ENCODE measurements around the gene ALDH18A1. TPM values are rescaled to one million over a fixed set of nuclear protein-coding genes. Genes with fewer than 3 reads are reported as not detected.

Gene ALDH18A1
- total RNA-seq, 1 experiment from 2014 or later = 114 TPM

- peaks cover 8% of the 10 kb centered on the region for H3K23me2 ChIP-seq (ENCODE audit: insufficient read length, low read depth, low read length, poor library complexity, severe bottlenecking)
- Mint-ChIP-seq H3K4me3 (no peak overlapping the region), H3K27ac (no peak overlapping the region; a peak in 2 of 7 replicates)
Measured at GRCh38 chr10:95653895-95654294, 2.6 kb downstream of the ALDH18A1 start.

More at GRCh38 chr10:95653895-95654294, 2.6 kb downstream of the ALDH18A1 start:
- Histone ChIP-seq H3K14ac (ENCODE audit: insufficient read depth, low read length) (no peak overlapping the region), H2BK15ac (ENCODE audit: low read depth, low read length) (no peak overlapping the region), H3T11ph (ENCODE audit: low read length) (no peak overlapping the region), H4K5ac (ENCODE audit: insufficient read length, low read depth, low read length) (no peak overlapping the region), H2AK5ac (ENCODE audit: insufficient read length, low read length) (no peak overlapping the region), H3K79me1 (ENCODE audit: insufficient read depth, low read depth, low read length, poor library complexity, severe bottlenecking) (no peaks in the 10 kb centered on the region), H4K91ac (ENCODE audit: insufficient read length, low read depth, low read length) (no peak overlapping the region), H3K56ac (ENCODE audit: insufficient read length, low read depth, low read length) (no peak overlapping the region), H2BK120ac (ENCODE audit: low read depth, low read length, poor library complexity, severe bottlenecking) (no peak overlapping the region), H2BK5ac (ENCODE audit: insufficient read length, low read length) (no peak overlapping the region), H3K9ac (ENCODE audit: extremely low read depth, insufficient read length, low read length) (no peak overlapping the region), H3K27ac (ENCODE audit: insufficient read length, low read depth, low read length) (no peak overlapping the region), H4K20me1 (ENCODE audit: control insufficient read depth, insufficient read depth, insufficient read length) (no peaks in the 10 kb centered on the region), H3K18ac (ENCODE audit: insufficient read length, low read depth, low read length) (no peak overlapping the region), H3K79me2 (ENCODE audit: insufficient read depth, low read length) (peaks cover 3% of the 10 kb centered on the region; the same call in 1 of the 2 replicates), H3K4ac (ENCODE audit: low read depth, low read length) (no peak overlapping the region), H2BK12ac (ENCODE audit: insufficient read length, low read depth, low read length) (no peak overlapping the region), H2BK20ac (ENCODE audit: low read depth, low read length, poor library complexity, severe bottlenecking) (no peak overlapping the region), H3K27me3 (ENCODE audit: insufficient read depth, low read length) (no peaks in the 10 kb centered on the region), H3K9me3 (ENCODE audit: control insufficient read depth, low read depth, low read length) (no peaks in the 10 kb centered on the region), H3K4me2 (ENCODE audit: insufficient read depth, insufficient read length, low read length) (no peak overlapping the region), H3K4me1 (ENCODE audit: insufficient read depth, low read length) (peaks cover 2% of the 10 kb centered on the region; the same call in 1 of the 2 replicates), H4K8ac (replicated peaks; ENCODE audit: insufficient read length, low read depth, low read length) (no peak overlapping the region), H3K23ac (ENCODE audit: insufficient read length, low read depth, low read length) (no peak overlapping the region), H2AFZ (ENCODE audit: low read length) (no peak overlapping the region)
- Mint-ChIP-seq H3K36me3 (ENCODE audit: insufficient read depth in 1 of 3, low read depth in 3 of 3) (peaks cover 37 to 43% (median 41%) of the 10 kb centered on the region in 3 experiments), H3K4me1 (peaks cover 23 to 25% of the 10 kb centered on the region in 2 experiments), H3K9me3 (peaks cover 6 to 9% of the 10 kb centered on the region in 2 experiments), H3K27me3 (ENCODE audit: low read depth) (no peaks in the 10 kb centered on the region; the same call in 1 of the 2 replicates)
- no peak for TF ChIP-seq CTCF (conservative IDR thresholded peaks at IDR 0.05)
- no peak for DNase-seq
- WGBS (ENCODE audit: extremely low coverage, insufficient read length, low lambda C conversion rate) = no CpG with 5 or more reads among the region's 5 CpGs

Data from H9 (cell line).